ENCODE data around the gene PRKCA. TPM values are rescaled to one million over a fixed set of nuclear protein-coding genes. Genes with fewer than 3 reads are reported as not detected.

The PRKCA gene
- total RNA-seq, 1 donor from 2014 or later, result 80.1 TPM

DNA sequence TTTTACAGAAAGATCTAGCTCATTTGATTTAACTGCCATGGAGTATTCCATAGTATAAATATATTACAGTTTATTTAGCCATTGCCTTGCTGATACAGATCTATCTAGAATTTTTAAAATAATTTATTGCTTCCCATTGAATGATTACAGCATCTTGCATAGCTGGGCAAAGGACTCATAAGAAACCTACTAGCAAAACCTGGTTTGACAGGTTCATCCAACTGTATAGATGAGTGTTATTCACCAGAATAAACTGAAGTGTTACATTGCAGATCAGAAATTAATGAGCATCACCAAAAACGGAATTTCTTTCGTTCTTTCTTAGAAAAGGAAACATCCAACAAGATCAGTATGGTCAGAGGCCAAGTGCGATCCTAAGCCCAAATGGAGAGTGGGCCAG lies 330.3 kb downstream of the PRKCA start:
- Mint-ChIP-seq H3K4me1 (ENCODE audit: unreplicated experiment) (peaks cover 32% of the 10 kb centered on the region), H3K27me3 (ENCODE audit: unreplicated experiment) (no peaks in the 10 kb centered on the region), H3K4me3 (ENCODE audit: unreplicated experiment) (no peak overlapping the region), H3K36me3 (ENCODE audit: unreplicated experiment) (no peaks in the 10 kb centered on the region), H3K9me3 (ENCODE audit: unreplicated experiment) (no peaks in the 10 kb centered on the region), H3K27ac (ENCODE audit: unreplicated experiment) (peak overlapping the region; percentile 4)
- TF ChIP-seq, protein P1, sequence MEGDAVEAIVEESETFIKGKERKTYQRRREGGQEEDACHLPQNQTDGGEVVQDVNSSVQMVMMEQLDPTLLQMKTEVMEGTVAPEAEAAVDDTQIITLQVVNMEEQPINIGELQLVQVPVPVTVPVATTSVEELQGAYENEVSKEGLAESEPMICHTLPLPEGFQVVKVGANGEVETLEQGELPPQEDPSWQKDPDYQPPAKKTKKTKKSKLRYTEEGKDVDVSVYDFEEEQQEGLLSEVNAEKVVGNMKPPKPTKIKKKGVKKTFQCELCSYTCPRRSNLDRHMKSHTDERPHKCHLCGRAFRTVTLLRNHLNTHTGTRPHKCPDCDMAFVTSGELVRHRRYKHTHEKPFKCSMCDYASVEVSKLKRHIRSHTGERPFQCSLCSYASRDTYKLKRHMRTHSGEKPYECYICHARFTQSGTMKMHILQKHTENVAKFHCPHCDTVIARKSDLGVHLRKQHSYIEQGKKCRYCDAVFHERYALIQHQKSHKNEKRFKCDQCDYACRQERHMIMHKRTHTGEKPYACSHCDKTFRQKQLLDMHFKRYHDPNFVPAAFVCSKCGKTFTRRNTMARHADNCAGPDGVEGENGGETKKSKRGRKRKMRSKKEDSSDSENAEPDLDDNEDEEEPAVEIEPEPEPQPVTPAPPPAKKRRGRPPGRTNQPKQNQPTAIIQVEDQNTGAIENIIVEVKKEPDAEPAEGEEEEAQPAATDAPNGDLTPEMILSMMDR (IDR thresholded peaks at IDR 0.05), result no peak
- no peak for DNase-seq (ENCODE audit: extremely low spot score, unreplicated experiment)

DNA sequence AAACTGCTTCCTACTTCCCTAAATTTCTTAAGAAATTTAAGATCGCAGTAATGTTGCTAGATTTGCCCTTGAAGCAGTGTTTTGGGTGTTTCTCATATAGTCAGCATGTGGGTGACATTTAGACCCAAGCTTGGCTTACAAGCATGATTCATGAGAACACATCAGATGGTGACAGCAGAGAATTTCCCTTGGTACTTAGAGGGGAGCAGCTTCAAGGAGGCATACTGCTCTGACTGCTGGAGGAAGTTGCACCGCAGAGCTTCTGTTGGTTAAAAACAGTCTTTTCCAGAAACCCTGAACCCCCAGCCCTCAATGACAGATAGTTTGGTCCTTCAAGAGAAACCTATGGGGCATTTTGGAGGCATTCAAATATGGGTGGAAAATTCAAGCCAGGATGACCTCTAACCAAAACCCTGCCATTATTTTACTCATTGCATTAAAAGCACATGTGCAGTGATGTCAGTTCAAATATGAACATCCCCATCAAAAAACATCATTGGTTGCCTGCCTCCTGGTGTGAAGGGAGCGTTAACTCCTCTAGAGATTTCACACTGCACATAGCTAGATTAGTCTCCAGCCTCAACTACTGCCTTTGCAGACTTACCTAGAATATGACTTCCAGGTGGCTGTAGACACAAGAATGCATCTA lies 331.0 kb downstream of the PRKCA start:
- Mint-ChIP-seq H3K27ac (ENCODE audit: unreplicated experiment) (peak overlapping the region; percentile 56), H3K4me1 (ENCODE audit: unreplicated experiment) (peaks cover 25% of the 10 kb centered on the region), H3K36me3 (ENCODE audit: unreplicated experiment) (no peaks in the 10 kb centered on the region), H3K9me3 (ENCODE audit: unreplicated experiment) (no peaks in the 10 kb centered on the region), H3K27me3 (ENCODE audit: unreplicated experiment) (no peaks in the 10 kb centered on the region), H3K4me3 (ENCODE audit: unreplicated experiment) (no peak overlapping the region)
- no peak for DNase-seq (ENCODE audit: extremely low spot score, unreplicated experiment)
- TF ChIP-seq, protein P1 (IDR thresholded peaks at IDR 0.05), result no peak

DNA sequence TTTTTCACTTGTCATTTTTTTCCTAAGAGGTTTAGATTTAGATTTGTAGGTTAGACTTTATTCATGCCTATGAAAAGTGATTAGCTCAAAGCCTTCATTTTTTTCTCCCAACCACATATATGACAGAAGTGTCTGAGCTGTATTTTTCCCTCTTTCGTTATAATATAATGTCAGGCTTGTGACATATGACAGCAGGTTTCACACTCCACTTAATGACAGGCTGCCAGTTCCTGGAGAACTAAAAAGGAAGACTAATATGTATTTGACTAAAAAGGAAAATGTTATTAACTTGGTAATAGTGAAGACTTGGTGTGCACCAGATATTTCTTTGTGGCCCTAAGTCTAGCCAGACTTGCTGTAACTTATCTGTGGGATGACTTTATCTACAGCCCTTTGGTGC lies 331.8 kb downstream of the PRKCA start:
- peaks cover 24% of the 10 kb centered on the region for H3K4me1 Mint-ChIP-seq (ENCODE audit: unreplicated experiment)
- H3K27ac Mint-ChIP-seq (ENCODE audit: unreplicated experiment), result no peak overlapping the region
- TF ChIP-seq, protein P1 (IDR thresholded peaks at IDR 0.05), result no peak
- no peak for DNase-seq (ENCODE audit: extremely low spot score, unreplicated experiment)
- H3K27me3 Mint-ChIP-seq (ENCODE audit: unreplicated experiment), result no peaks in the 10 kb centered on the region
- no peak overlapping the region for H3K4me3 Mint-ChIP-seq (ENCODE audit: unreplicated experiment)
- no peaks in the 10 kb centered on the region for H3K36me3 Mint-ChIP-seq (ENCODE audit: unreplicated experiment)
- no peaks in the 10 kb centered on the region for H3K9me3 Mint-ChIP-seq (ENCODE audit: unreplicated experiment)

DNA sequence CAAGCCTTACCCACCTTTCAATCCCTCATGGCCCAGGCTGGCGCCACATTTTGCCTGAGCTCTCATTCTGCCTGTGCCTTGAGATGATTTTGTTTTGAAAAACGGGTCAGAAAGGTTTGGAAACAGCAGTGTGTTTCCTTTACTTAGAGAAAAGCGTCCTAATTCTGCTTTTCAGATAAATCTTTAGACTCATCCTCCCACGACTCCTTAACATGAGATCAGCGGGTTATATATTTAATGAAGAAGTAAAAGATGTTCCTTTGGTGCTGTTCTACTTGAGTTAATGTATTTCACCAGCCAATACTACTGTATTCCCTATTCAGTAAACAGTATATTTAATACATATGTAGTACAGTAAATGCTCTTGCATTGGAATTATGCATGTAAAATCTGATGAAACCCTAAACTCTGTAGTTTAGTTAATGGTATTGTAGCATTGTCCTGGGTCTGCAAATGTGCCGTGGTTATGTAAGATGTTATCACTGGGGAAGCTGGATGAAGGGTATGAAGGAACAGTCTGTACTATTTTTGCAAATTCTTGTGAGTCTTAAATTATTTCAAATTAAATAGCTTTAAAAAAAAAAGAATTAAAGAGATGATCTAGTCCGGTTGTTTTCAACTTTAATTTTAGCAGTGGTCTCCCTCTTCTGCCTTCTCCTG lies 333.1 kb downstream of the PRKCA start:
- H3K36me3 Mint-ChIP-seq (ENCODE audit: unreplicated experiment), result no peaks in the 10 kb centered on the region
- H3K4me1 Mint-ChIP-seq (ENCODE audit: unreplicated experiment), result peaks cover 21% of the 10 kb centered on the region
- no peaks in the 10 kb centered on the region for H3K9me3 Mint-ChIP-seq (ENCODE audit: unreplicated experiment)
- no peak overlapping the region for H3K27ac Mint-ChIP-seq (ENCODE audit: unreplicated experiment)
- TF ChIP-seq, protein P1 (IDR thresholded peaks at IDR 0.05), result no peak
- no peak overlapping the region for H3K4me3 Mint-ChIP-seq (ENCODE audit: unreplicated experiment)
- no peaks in the 10 kb centered on the region for H3K27me3 Mint-ChIP-seq (ENCODE audit: unreplicated experiment)
- no peak for DNase-seq (ENCODE audit: extremely low spot score, unreplicated experiment)

- Mint-ChIP-seq H3K36me3 (ENCODE audit: unreplicated experiment) (no peaks in the 10 kb centered on the region), H3K4me3 (ENCODE audit: unreplicated experiment) (no peak overlapping the region), H3K27me3 (ENCODE audit: unreplicated experiment) (no peaks in the 10 kb centered on the region), H3K9me3 (ENCODE audit: unreplicated experiment) (no peaks in the 10 kb centered on the region), H3K27ac (ENCODE audit: unreplicated experiment) (no peak overlapping the region), H3K4me1 (ENCODE audit: unreplicated experiment) (peaks cover 21% of the 10 kb centered on the region)
- TF ChIP-seq, protein P1 (IDR thresholded peaks at IDR 0.05), result no peak
- DNase-seq (ENCODE audit: extremely low spot score, unreplicated experiment), result no peak
Observed at GRCh38 chr17:66636111-66636510, 333.7 kb downstream of the PRKCA start.

All from osteocyte (in vitro differentiated cells).